ENCODE measurements around the gene MFAP4.

Gene MFAP4

GRCh38 chr17:19397556-19398041, 10.6 kb upstream of the MFAP4 start:
- TF ChIP-seq ZNF600 (tag by site-specific recombination; IDR thresholded peaks at IDR 0.05) (no peak), HOXD13 (CRISPR knock-in tag; IDR thresholded peaks at IDR 0.05; ENCODE audit: borderline replicate concordance) (no peak), SP2 (tag by site-specific recombination; IDR thresholded peaks at IDR 0.05) (no peak)
- Histone ChIP-seq H3K4me1 (ENCODE audit: control insufficient read depth, insufficient read depth, low read length) (peaks cover 8% of the 10 kb centered on the region; the same call in 1 of the 2 replicates), H3K27ac (ENCODE audit: extremely low read depth, low read depth, low read length) (0 out of 2 replicates have a peak overlapping the region, but pooled peaks have one; percentile 5), H3K4me3 (ENCODE audit: low read depth, low read length) (no peak overlapping the region), H3K9me3 (ENCODE audit: control insufficient read depth, insufficient read depth, low read depth, low read length) (no peaks in the 10 kb centered on the region), H3K36me3 (ENCODE audit: control insufficient read depth in 2 of 2, insufficient read depth in 1 of 2, low read length in 2 of 2) (no peaks in the 10 kb centered on the region)
- ChIA-PET CTCF (no interaction called here), POLR2A (interaction anchor here (0.7 kb wide), 1 partner anchor 20 kb away, joined by 3 read pairs; no protein-coding TSS in a partner anchor)

DNA sequence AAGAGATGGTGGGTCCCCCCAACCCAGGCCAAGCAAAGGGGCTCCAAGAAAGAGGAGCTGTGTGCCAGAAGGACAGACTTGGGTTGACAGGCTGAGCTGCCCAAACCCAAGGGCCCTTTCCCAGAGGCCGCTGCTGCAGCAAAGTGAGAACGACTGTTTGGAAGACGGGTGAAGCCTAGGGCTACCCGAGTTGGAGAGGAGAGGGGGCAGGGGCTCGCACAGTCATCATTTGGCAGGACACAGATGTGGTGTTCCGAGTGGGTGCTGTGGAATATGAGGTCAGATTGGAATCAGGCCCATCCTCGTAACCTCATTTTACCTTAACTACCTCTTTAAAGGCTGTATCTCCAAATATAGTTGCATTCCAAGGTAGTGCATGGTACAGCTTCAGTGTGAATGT, 5.3 kb upstream of the MFAP4 start:
- ChIA-PET POLR2A (interaction anchor here (1.6 kb wide), 1 partner anchor 15 kb away, joined by 9 read pairs; the partner anchor contains the start of gene MAPK7), CTCF (interaction anchor here (0.7 to 1.2 kb wide), 2 partner anchors 20 to 42 kb away, joined by 3 read pairs; no protein-coding TSS in a partner anchor)
- H3K4me3 ChIP-seq (ENCODE audit: low read depth, low read length): no peak overlapping the region
- peaks cover 6% of the 10 kb centered on the region; the same call in 1 of the 2 replicates for H3K4me1 ChIP-seq (ENCODE audit: control insufficient read depth, insufficient read depth, low read length)
- TF ChIP-seq, protein P1, sequence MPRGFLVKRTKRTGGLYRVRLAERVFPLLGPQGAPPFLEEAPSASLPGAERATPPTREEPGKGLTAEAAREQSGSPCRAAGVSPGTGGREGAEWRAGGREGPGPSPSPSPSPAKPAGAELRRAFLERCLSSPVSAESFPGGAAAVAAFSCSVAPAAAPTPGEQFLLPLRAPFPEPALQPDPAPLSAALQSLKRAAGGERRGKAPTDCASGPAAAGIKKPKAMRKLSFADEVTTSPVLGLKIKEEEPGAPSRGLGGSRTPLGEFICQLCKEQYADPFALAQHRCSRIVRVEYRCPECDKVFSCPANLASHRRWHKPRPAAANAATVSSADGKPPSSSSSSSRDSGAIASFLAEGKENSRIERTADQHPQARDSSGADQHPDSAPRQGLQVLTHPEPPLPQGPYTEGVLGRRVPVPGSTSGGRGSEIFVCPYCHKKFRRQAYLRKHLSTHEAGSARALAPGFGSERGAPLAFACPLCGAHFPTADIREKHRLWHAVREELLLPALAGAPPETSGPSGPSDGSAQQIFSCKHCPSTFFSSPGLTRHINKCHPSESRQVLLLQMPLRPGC (tag by site-specific recombination; IDR thresholded peaks at IDR 0.05): no peak
- TF ChIP-seq SCRT1 (tag by site-specific recombination; IDR thresholded peaks at IDR 0.05; ENCODE audit: borderline replicate concordance) (no peak), PRDM1 (tag by site-specific recombination; IDR thresholded peaks at IDR 0.05) (no peak), BCL11B (tag by site-specific recombination; IDR thresholded peaks at IDR 0.05; ENCODE audit: low read depth) (no peak), ZNF561 (tag by site-specific recombination; IDR thresholded peaks at IDR 0.05; ENCODE audit: borderline replicate concordance) (no peak), ZNF510 (tag by site-specific recombination; IDR thresholded peaks at IDR 0.05; ENCODE audit: insufficient replicate concordance) (no peak), ZNF37A (tag by site-specific recombination; IDR thresholded peaks at IDR 0.05) (no peak), ZNF157 (tag by site-specific recombination; IDR thresholded peaks at IDR 0.05) (no peak), HOXC10 (CRISPR knock-in tag; IDR thresholded peaks at IDR 0.05) (no peak), GLI2 (tag by site-specific recombination; IDR thresholded peaks at IDR 0.05; ENCODE audit: borderline replicate concordance, low read depth) (no peak), OVOL3 (tag by site-specific recombination; IDR thresholded peaks at IDR 0.05) (no peak), ZNF544 (tag by site-specific recombination; IDR thresholded peaks at IDR 0.05) (no peak), ZNF76 (tag by site-specific recombination; IDR thresholded peaks at IDR 0.05; ENCODE audit: borderline replicate concordance, low read depth) (no peak), KLF10 (tag by site-specific recombination; IDR thresholded peaks at IDR 0.05) (no peak), GFI1B (tag by site-specific recombination; IDR thresholded peaks at IDR 0.05) (no peak)
- TF ChIP-seq, protein P2, sequence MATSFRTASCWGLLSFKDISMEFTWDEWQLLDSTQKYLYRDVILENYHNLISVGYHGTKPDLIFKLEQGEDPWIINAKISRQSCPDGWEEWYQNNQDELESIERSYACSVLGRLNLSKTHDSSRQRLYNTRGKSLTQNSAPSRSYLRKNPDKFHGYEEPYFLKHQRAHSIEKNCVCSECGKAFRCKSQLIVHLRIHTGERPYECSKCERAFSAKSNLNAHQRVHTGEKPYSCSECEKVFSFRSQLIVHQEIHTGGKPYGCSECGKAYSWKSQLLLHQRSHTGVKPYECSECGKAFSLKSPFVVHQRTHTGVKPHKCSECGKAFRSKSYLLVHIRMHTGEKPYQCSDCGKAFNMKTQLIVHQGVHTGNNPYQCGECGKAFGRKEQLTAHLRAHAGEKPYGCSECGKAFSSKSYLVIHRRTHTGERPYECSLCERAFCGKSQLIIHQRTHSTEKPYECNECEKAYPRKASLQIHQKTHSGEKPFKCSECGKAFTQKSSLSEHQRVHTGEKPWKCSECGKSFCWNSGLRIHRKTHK (tag by site-specific recombination; IDR thresholded peaks at IDR 0.05): no peak
- no peak overlapping the region for H3K27ac ChIP-seq (ENCODE audit: extremely low read depth, low read depth, low read length)
- no peaks in the 10 kb centered on the region for H3K36me3 ChIP-seq (ENCODE audit: control insufficient read depth in 2 of 2, insufficient read depth in 1 of 2, low read length in 2 of 2)
- no peaks in the 10 kb centered on the region for H3K9me3 ChIP-seq (ENCODE audit: control insufficient read depth, insufficient read depth, low read depth, low read length)

GRCh38 chr17:19391432-19391831, 4.4 kb upstream of the MFAP4 start:
- no peaks in the 10 kb centered on the region for H3K36me3 ChIP-seq (ENCODE audit: control insufficient read depth in 2 of 2, insufficient read depth in 1 of 2, low read length in 2 of 2)
- ChIA-PET POLR2A (interaction anchor here (1.6 kb wide), 1 partner anchor 14 kb away, joined by 9 read pairs; the partner anchor contains the start of gene MAPK7), CTCF (interaction anchor here (0.6 kb wide), 1 partner anchor 1580 kb away, joined by 3 read pairs; no protein-coding TSS in a partner anchor)
- TF ChIP-seq ZNF23 (tag by site-specific recombination; IDR thresholded peaks at IDR 0.05; ENCODE audit: borderline replicate concordance) (no peak), ZIC2 (tag by site-specific recombination; IDR thresholded peaks at IDR 0.05) (peak; percentile 81), ZFHX2 (tag by site-specific recombination; conservative IDR thresholded peaks at IDR 0.05) (peak; percentile 73), EGR2 (tag by site-specific recombination; IDR thresholded peaks at IDR 0.05; ENCODE audit: low read depth) (peak; percentile 58; the same call in 1 of the 2 replicates)
- H3K4me1 ChIP-seq (ENCODE audit: control insufficient read depth, insufficient read depth, low read length): peaks cover 12% of the 10 kb centered on the region
- H3K9me3 ChIP-seq (ENCODE audit: control insufficient read depth, insufficient read depth, low read depth, low read length): no peaks in the 10 kb centered on the region
- no peak overlapping the region for H3K4me3 ChIP-seq (ENCODE audit: low read depth, low read length)
- H3K27ac ChIP-seq (ENCODE audit: extremely low read depth, low read depth, low read length): no peak overlapping the region
